Measurements from ENCODE around the gene BCAN. TPM values are rescaled to one million over a fixed set of nuclear protein-coding genes. Genes with fewer than 3 reads are reported as not detected.

Gene BCAN
- total and polyA plus RNA-seq, 2 of the 4 experiments (the other 2 are of a cell fraction): 0.07 TPM; not detected in 1

DNA sequence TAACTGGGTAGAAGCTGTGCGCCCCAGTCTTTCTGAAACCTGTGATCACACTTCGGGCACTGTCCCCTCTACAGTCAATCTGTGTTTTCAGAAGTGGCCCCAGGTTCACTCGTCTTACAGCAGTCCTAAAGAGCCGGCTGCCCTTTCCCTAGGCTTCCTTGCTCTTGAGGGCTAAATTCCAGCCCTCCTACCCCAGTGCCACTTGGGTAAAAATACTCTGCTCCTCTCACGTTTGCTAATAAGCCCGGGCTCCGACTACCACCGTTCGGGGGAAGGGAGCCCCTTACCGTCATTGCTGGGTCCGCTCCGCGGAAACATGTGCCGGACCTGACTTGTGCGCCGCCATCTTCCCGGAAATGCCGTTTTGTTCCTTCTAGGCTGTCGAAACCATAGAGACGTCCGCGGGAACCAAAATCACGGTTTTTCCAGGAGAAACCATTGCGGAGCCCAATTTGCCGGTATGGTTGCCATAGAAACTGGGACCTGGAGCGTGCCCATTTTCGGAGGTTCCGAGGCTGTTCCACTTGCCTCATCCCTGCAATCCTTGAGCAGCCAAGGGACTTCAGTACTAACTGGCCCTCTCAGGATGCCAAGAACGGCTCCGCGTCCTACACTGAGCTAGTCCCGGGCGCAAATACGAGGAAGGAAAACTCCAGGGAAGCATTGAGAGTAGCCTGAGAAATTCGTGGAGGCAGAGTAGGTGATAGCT lies 40.6 kb upstream of the BCAN start, which contains the start of gene GPATCH4:
TSS of gene GPATCH4 (minus strand) at position 358 of the 709 bp plus-strand sequence.
- Histone ChIP-seq H3K23ac (ENCODE audit: low read depth, low read length) (peak within 1 kb of the TSS; percentile 75), H4K5ac (ENCODE audit: low read depth, low read length) (peak within 1 kb of the TSS; percentile 56), H2BK20ac (ENCODE audit: low read depth, low read length) (no peak within 1 kb of the TSS), H4K91ac (ENCODE audit: insufficient read depth, low read depth, low read length) (peak within 1 kb of the TSS; percentile 72), H2BK5ac (ENCODE audit: low read depth, low read length, poor library complexity, severe bottlenecking) (peak within 1 kb of the TSS; percentile 18), H3K9ac (ENCODE audit: low read depth, low read length) (peak within 1 kb of the TSS; percentile 66), H3K36me3 (ENCODE audit: control insufficient read depth, insufficient read depth, low read length) (peaks cover 16% of the 10 kb centered on the region), H3K27ac (ENCODE audit: insufficient read depth, low read length) (peak within 1 kb of the TSS; percentile 54), H3K9me3 (ENCODE audit: control insufficient read depth, insufficient read depth, low read length) (no peaks in the 10 kb centered on the region), H3K56ac (ENCODE audit: extremely low read depth, insufficient read depth, low read length) (peak within 1 kb of the TSS; percentile 67), H2BK120ac (ENCODE audit: low read depth, low read length) (peak within 1 kb of the TSS; percentile 67; the same call in 1 of the 2 replicates), H3K4me3 (ENCODE audit: insufficient read depth, low read depth, low read length) (peak within 1 kb of the TSS; percentile 78), H3K79me1 (ENCODE audit: low read depth in 1 of 2, low read length in 2 of 2) (peaks cover 16 to 53% of the 10 kb centered on the region in 2 experiments; a peak in 3 of 4 replicates), H2BK15ac (ENCODE audit: low read depth, low read length) (peak within 1 kb of the TSS; percentile 7; the same call in 1 of the 3 replicates), H3K4me1 (ENCODE audit: control insufficient read depth, insufficient read depth, low read length) (0 out of 2 replicates have a peak, but pooled peaks cover 4% of the 10 kb centered on the region), H3K14ac (replicated peaks; ENCODE audit: low read depth, low read length) (peak within 1 kb of the TSS; percentile 88), H2AK9ac (replicated peaks; ENCODE audit: low read depth, low read length, poor library complexity) (peak within 1 kb of the TSS; percentile 68), H3K18ac (ENCODE audit: low read depth, low read length) (peak within 1 kb of the TSS; percentile 0; the same call in 1 of the 2 replicates), H3K4ac (ENCODE audit: low read depth, low read length) (peak within 1 kb of the TSS; percentile 82), H4K8ac (ENCODE audit: low read depth in 2 of 2, low read length in 2 of 2) (peak within 1 kb of the TSS; percentile 78 to 90), H4K20me1 (ENCODE audit: insufficient read depth, low read length) (no peaks in the 10 kb centered on the region), H2AFZ (replicated peaks; ENCODE audit: low read length, poor library complexity) (peak within 1 kb of the TSS; percentile 97), H3K9me1 (ENCODE audit: insufficient read depth, low read length) (peaks cover 14% of the 10 kb centered on the region), H3K27me3 (ENCODE audit: control insufficient read depth, insufficient read depth, low read length) (no peaks in the 10 kb centered on the region), H3K4me2 (ENCODE audit: low read depth, low read length) (peak within 1 kb of the TSS; percentile 86), H2AK5ac (ENCODE audit: low read depth, low read length) (peak within 1 kb of the TSS; percentile 41)
- peak; percentile 95 for ATAC-seq (ENCODE audit: low read depth)
- BruUV-seq (replicated peaks): no TSS peak
- intact Hi-C loops (cut with micrococcal nuclease) (loop anchor here (2.0 kb wide), 1 partner anchor 144 kb away; no protein-coding TSS in a partner anchor), dilution Hi-C loops (cut with HindIII; ENCODE audit: low sequenced_read_pairs, unreplicated experiment) (no loop called here), in situ Hi-C loops (cut with MboI; ENCODE audit: low sequenced_read_pairs) (no loop called here)
- ChIA-PET POLR2A (ENCODE audit: unreplicated experiment) (no interaction called here), CTCF (interaction anchor here (1.0 kb wide), 1 partner anchor 155 kb away, joined by 4 read pairs; no protein-coding TSS in a partner anchor)
- TF ChIP-seq BHLHE40 (IDR thresholded peaks at IDR 0.05; ENCODE audit: low read depth, low read length) (peak; percentile 45; the same call in 1 of the 2 replicates), RCOR1 (IDR thresholded peaks at IDR 0.05; ENCODE audit: insufficient replicate concordance, low read length) (no peak), POLR2A (IDR thresholded peaks at IDR 0.05; ENCODE audit: low read depth, low read length) (peak; percentile 86), MAFK (IDR thresholded peaks at IDR 0.05; ENCODE audit: low read depth, low read length) (no peak), MXI1 (IDR thresholded peaks at IDR 0.05; ENCODE audit: borderline replicate concordance, low read depth, low read length) (peak; percentile 100), FOS (IDR thresholded peaks at IDR 0.05; ENCODE audit: low read depth, low read length) (no peak), SMC3 (IDR thresholded peaks at IDR 0.05; ENCODE audit: low read depth, low read length) (no peak), RAD21 (IDR thresholded peaks at IDR 0.05; ENCODE audit: low read length) (no peak), CEBPB (IDR thresholded peaks at IDR 0.05; ENCODE audit: low read depth, low read length) (peak; percentile 58; the same call in 1 of the 2 replicates)
- TF ChIP-seq, protein P1, sequence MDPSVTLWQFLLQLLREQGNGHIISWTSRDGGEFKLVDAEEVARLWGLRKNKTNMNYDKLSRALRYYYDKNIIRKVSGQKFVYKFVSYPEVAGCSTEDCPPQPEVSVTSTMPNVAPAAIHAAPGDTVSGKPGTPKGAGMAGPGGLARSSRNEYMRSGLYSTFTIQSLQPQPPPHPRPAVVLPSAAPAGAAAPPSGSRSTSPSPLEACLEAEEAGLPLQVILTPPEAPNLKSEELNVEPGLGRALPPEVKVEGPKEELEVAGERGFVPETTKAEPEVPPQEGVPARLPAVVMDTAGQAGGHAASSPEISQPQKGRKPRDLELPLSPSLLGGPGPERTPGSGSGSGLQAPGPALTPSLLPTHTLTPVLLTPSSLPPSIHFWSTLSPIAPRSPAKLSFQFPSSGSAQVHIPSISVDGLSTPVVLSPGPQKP (IDR thresholded peaks at IDR 0.05; ENCODE audit: borderline replicate concordance, low read depth, low read length): no peak
- 0% methylated on average over 23 of the region's 35 CpGs; no CpG with 5 or more reads in 1 of the 2 experiments for WGBS, 2 experiments (ENCODE audit: extremely low coverage in 2 of 2, insufficient read length in 1 of 2)
- peak; percentile 92 for DNase-seq

Measured in IMR-90 (cell line).